A673 (cell line): ENCODE measurements around the gene POM121L2. TPM values are rescaled to one million over a fixed set of nuclear protein-coding genes. Genes with fewer than 3 reads are reported as not detected.

Experiments used
- BruUV-seq: library from RNA; stranded (reverse); fragments of 400-500 nt; replicated peaks from 2 replicates; lab custom pipeline; 2021; lab: Mats Ljungman, UMichigan
- CTCF ChIA-PET: fragments of 300-600 bp; sonication (Branson Sonifier 250); formaldehyde crosslinking; loops from one replicate; lab custom pipeline; 2022; ENCODE audit warnings: antibody characterized with exemption; lab: Charles Lee
- POLR2A ChIA-PET: fragments of 300-600 bp; sonication (Branson Sonifier 250); formaldehyde crosslinking; loops from one replicate; lab custom pipeline; 2022; ENCODE audit warnings: antibody characterized with exemption; ENCODE audit not compliant: low non-redundant PET; lab: Charles Lee
- DNase-seq: peaks from one replicate; pipeline ENCODE4 v3.0.0-alpha.2; 2015; ENCODE audit warnings: low spot score
- H3K27ac ChIP-seq: fragments of 200-600 bp; sonication (generic); 2 replicates; pipeline ENCODE4 v1.5.1; 2016; ENCODE audit warnings: mixed run types, low read depth, mild to moderate bottlenecking, mixed read lengths, antibody characterized with exemption, low read length; ENCODE audit not compliant: poor library complexity, severe bottlenecking
- H3K27me3 ChIP-seq: fragments of 200-600 bp; sonication (generic); replicated peaks from 2 replicates; pipeline ENCODE4 v1.6.1; 2017; ENCODE audit warnings: mixed run types, low read depth, mild to moderate bottlenecking, mixed read lengths, antibody characterized with exemption, low read length; ENCODE audit not compliant: insufficient read depth, poor library complexity
- H3K36me3 ChIP-seq: fragments of 200-600 bp; sonication (generic); 2 replicates; pipeline ENCODE4 v1.6.1; 2016; ENCODE audit warnings: mixed run types, mild to moderate bottlenecking, mixed read lengths, antibody characterized with exemption, low read length; ENCODE audit not compliant: insufficient read depth, poor library complexity, severe bottlenecking
- H3K4me1 ChIP-seq: fragments of 200-600 bp; sonication (generic); 2 replicates; pipeline ENCODE4 v1.6.1; 2017; ENCODE audit warnings: mixed run types, mild to moderate bottlenecking, mixed read lengths, antibody characterized with exemption, low read length; ENCODE audit not compliant: insufficient read depth, poor library complexity, severe bottlenecking
- H3K4me3 ChIP-seq: fragments of 200-600 bp; sonication (generic); 2 replicates; pipeline ENCODE4 v1.5.1; 2016; ENCODE audit warnings: low read depth, mixed run types, mild to moderate bottlenecking, mixed read lengths, low read length; ENCODE audit not compliant: poor library complexity, severe bottlenecking
- H3K9me3 ChIP-seq: fragments of 200-600 bp; sonication (generic); 2 replicates; pipeline ENCODE4 v1.6.1; 2016; ENCODE audit warnings: mixed run types, low read depth, mild to moderate bottlenecking, mixed read lengths, antibody characterized with exemption, low read length; ENCODE audit not compliant: poor library complexity, severe bottlenecking
- CTCF ChIP-seq: fragments of 300-800, 200-600 bp; sonication (generic); conservative IDR thresholded peaks from 2 replicates; pipeline ENCODE4 v1.5.1; 2017; ENCODE audit warnings: low read depth, mild to moderate bottlenecking, antibody characterized with exemption, low read length, moderate library complexity, mixed read lengths
- EZH2 ChIP-seq: fragments of 200-600 bp; sonication (generic); IDR thresholded peaks from 2 replicates; pipeline ENCODE4 v1.6.1; 2017; ENCODE audit warnings: borderline replicate concordance, low read depth, mild to moderate bottlenecking, mixed read lengths, antibody characterized with exemption, low read length; ENCODE audit not compliant: poor library complexity, severe bottlenecking
- intact Hi-C: fragments of 100-400 bp; cut with micrococcal nuclease; formaldehyde crosslinking; loops from one replicate; pipeline ENCODE4 v1.10.0; 2022; ENCODE audit not compliant: unreplicated experiment
- total RNA-seq: library from RNA; stranded (reverse); gene quantifications from 2 replicates; pipeline ENCODE4 v1.2.3, GENCODE V29; 2021

POM121L2 gene
- total RNA-seq, 1 experiment from 2014 or later = not detected

- no peak for TF ChIP-seq CTCF
- no peak for TF ChIP-seq EZH2
- intact Hi-C loops = no loop called here
- no peak for DNase-seq
- Histone ChIP-seq H3K9me3 (no peaks in the 10 kb centered on the region), H3K27ac (no peak overlapping the region), H3K36me3 (no peaks in the 10 kb centered on the region), H3K4me1 (no peaks in the 10 kb centered on the region), H3K4me3 (no peak overlapping the region), H3K27me3 (no peaks in the 10 kb centered on the region)
- ChIA-PET CTCF (no interaction called here), POLR2A (no interaction called here)
- BruUV-seq = no TSS peak
Measured at GRCh38 chr6:27314046-27314445, 2.0 kb upstream of the POM121L2 start.

GRCh38 chr6:27312950-27313271 lies 838 bp upstream of the POM121L2 start:
- DNase-seq = no peak
- no peaks in the 10 kb centered on the region for H3K4me1 ChIP-seq
- H3K9me3 ChIP-seq = no peaks in the 10 kb centered on the region
- H3K36me3 ChIP-seq = no peaks in the 10 kb centered on the region
- no peak overlapping the region for H3K27ac ChIP-seq
- no peak for TF ChIP-seq CTCF
- TF ChIP-seq EZH2 = no peak
- BruUV-seq = no TSS peak
- intact Hi-C loops = no loop called here
- CTCF ChIA-PET = interaction anchor here (0.6 to 1.3 kb wide), 2 partner anchors 61 to 439 kb away, joined by 3 to 4 read pairs; no protein-coding TSS in a partner anchor
- peak overlapping the region; percentile 60 for H3K4me3 ChIP-seq
- no peaks in the 10 kb centered on the region for H3K27me3 ChIP-seq
- POLR2A ChIA-PET = interaction anchor here (0.5 kb wide), 1 partner anchor 14 kb away, joined by 10 read pairs; no protein-coding TSS in a partner anchor

- no peak for TF ChIP-seq EZH2
- no peak for TF ChIP-seq CTCF
- intact Hi-C loops = no loop called here
- no peaks in the 10 kb centered on the region for H3K27me3 ChIP-seq
- H3K27ac ChIP-seq = no peak overlapping the region
- peak overlapping the region; percentile 60 for H3K4me3 ChIP-seq
- DNase-seq = no peak
- H3K9me3 ChIP-seq = no peaks in the 10 kb centered on the region
- POLR2A ChIA-PET = interaction anchor here (0.6 kb wide), 1 partner anchor 444 kb away, joined by 3 read pairs; no protein-coding TSS in a partner anchor
- CTCF ChIA-PET = interaction anchor here (1.3 kb wide), 1 partner anchor 441 kb away, joined by 4 read pairs; no protein-coding TSS in a partner anchor
- H3K4me1 ChIP-seq = no peaks in the 10 kb centered on the region
- no peaks in the 10 kb centered on the region for H3K36me3 ChIP-seq
- BruUV-seq = no TSS peak
Measured at GRCh38 chr6:27311806-27312145, 297 bp downstream of the POM121L2 start.
